ENCODE data around the gene KRT6C. TPM values are rescaled to one million over a fixed set of nuclear protein-coding genes. Genes with fewer than 3 reads are reported as not detected.
"Not testable (repeated sequence)": the region's sequence is repeated elsewhere in the genome, so short reads cannot be mapped to it uniquely, and the experiment has no call there.

KRT6C gene
- total RNA-seq, 1 experiment from 2014 or later = not detected

DNA sequence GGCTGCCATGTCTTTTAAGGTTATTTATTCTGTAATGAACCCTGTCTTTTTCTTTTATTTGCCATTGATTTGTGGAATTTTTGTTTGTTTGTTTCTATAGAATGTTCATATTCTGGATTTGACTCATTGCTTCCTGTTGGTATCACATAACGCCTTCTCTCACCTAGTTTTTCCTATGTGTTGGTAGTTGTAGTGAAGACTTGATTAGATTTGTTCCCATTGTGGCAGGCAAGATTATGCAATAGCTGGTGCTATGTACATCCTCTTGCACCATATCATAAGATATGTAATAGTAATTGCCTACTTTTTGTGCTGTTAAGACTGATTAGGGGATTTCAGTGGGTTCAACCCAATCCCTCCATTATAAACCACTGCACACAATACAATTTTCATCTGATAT, 17.8 kb downstream of the KRT6C start:
- DNase-seq (ENCODE audit: low read depth) = no peak

DNA sequence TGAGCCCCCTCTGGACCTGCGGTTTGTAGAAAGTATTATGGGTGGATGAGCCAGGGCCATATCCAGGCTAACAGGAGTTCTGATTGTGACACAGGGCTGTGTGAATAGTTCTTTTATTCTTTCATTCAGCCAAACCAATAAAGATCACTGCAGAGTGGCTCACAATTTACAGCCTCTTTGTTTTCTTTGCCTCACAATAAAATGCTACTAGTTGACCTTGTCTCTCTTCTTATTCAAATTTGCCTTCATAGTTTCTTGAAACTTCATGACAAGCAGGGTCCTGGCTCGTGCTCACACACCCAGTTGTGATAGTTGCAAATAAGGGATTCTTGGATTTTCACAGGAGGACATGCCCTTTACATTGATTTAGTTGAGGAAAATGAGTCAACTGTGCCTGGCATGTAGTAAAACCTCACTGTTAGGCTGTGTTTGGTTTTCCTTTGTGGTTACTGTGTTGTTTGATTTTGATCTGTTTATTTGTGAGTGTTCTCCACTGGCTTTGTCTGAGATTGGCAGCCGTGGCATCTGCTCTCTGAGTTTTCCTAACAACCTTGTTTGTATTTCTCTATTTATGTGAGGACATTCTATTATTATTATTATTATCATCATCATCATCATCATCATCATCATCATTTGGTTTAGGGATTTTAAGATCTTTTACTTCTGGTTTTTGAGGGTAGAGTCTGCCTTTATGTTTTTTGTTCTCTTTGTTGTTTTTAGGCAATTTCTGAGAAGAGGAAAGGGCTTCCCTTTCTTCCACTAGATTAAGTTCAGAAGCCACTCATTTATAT, 19.0 kb downstream of the KRT6C start:
- no peak for DNase-seq (ENCODE audit: low read depth)

DNA sequence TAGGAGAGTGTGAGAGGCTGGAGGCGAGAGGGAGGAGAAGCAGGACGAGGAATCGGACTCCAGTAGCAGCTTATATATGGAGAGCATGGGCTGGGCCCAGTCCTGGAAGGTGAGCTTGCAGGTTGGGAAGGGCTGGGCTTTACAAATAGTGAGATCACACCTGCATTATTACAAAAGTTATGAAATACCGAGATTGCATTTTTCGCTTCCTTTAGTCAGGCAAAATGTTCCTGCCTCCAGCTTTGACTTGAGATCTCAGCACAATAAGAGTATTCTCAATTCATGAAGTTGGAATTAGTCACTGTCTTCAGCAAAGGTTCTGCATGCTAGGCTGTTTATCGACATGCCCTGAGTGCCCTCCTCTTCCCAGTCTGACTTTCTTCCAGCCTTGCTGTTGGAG, 21.5 kb downstream of the KRT6C start, which contains the start of gene KRT6B:
TSS of gene KRT6B (minus strand) at position 46 of the 400 bp plus-strand sequence. CDS start 68 bp downstream, outside the sequence.
- DNase-seq (ENCODE audit: low read depth) = no peak

DNA sequence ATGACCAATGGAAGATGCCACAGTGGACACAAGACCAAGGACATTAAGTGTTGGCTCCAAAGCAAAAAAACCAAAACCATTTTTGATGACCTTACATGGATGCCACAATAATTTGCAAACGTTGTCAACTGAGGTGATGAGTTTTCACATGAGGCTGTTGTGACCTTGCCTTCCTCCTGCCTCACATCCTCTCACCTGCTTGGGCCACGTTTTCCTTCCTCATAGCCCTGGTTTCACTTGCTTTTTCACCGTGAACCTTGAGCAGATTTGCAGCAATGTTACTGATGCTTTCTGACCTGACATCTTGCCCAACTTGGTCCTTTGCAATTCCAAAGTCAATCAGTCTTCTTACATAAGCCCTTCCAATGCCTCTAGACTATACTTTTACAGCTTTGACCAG, 25.4 kb downstream of the KRT6C start:
- no peak for DNase-seq (ENCODE audit: low read depth)

- DNase-seq (ENCODE audit: low read depth) = not testable (repeated sequence)
These were observed 26.4 kb downstream of the KRT6C start for GRCh38 chr12:52447196-52447595.

- no peak for DNase-seq (ENCODE audit: low read depth)
These were observed 27.1 kb downstream of the KRT6C start for GRCh38 chr12:52446367-52447045.

DNA sequence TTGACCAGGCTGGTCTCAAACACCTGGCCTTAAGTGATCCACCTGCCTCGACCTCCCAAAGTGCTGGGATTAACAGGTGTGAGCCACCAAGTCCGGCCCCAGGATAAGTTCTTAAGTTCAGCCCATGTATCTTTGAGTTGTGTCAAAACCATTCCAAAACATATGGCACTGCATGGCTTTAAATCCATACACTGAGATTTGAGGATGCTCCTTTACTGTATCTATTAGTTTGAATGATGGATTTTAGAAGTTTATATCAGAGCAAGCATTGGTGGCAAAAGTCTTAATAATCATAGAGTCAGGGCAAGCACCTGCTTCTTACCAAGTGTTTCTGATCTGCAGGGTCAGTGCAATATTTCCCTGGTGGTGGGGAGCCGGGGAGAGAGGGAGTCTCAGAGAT, 27.7 kb downstream of the KRT6C start:
- no peak for DNase-seq (ENCODE audit: low read depth)

- DNase-seq (ENCODE audit: low read depth) = peak; percentile 5
These were observed 28.7 kb downstream of the KRT6C start for GRCh38 chr12:52444647-52445595.

DNA sequence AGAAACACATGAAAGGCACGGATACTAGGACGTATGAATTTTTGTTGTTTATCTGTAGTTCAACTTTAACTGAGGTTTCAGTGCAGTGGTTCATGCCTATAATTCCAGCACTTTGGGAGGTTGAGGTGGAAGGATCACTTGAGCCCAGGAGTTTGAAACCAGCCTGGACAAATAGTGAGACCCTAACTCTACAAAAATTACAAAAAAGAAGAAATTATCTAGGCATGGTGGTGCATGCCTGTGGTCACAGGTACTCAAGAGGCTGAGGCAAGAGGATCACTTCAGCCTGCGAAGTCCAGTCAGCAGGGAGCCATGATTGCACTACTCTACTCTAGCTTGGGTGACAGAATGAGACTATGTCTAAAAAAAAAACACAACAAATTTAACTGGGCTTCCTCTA, 29.6 kb downstream of the KRT6C start:
- no peak for DNase-seq (ENCODE audit: low read depth)

- DNase-seq (ENCODE audit: low read depth) = peak; percentile 57
These were observed 31.0 kb downstream of the KRT6C start for GRCh38 chr12:52442600-52443061.

- peak; percentile 5 for DNase-seq (ENCODE audit: low read depth)
These were observed 32.2 kb downstream of the KRT6C start for GRCh38 chr12:52441320-52441911.

- no peak for DNase-seq (ENCODE audit: low read depth)
These were observed 32.7 kb downstream of the KRT6C start for GRCh38 chr12:52440821-52441319.

- no peak for DNase-seq (ENCODE audit: low read depth)
These were observed 33.8 kb downstream of the KRT6C start for GRCh38 chr12:52439845-52440244.

DNA sequence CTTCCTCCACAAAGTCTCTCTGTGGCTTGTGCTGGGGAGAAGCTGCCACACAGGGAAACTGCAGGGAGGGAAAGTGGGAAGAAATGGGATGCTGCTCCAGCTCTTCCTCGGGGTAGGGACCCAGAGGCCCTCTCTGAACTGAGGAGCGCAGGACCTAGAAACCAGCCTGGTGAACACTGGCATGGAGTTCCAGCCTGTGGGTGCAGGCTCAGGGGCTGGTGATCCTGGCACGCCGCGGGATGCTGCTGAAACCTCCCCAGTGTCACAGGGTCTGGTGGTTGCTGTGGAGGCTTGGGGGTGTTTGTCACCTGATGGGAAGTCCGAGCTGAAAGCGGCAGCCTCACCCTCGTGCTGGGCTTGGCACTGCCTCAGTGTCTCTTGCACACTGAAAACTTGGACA, 34.2 kb downstream of the KRT6C start:
- DNase-seq (ENCODE audit: low read depth) = no peak

DNA sequence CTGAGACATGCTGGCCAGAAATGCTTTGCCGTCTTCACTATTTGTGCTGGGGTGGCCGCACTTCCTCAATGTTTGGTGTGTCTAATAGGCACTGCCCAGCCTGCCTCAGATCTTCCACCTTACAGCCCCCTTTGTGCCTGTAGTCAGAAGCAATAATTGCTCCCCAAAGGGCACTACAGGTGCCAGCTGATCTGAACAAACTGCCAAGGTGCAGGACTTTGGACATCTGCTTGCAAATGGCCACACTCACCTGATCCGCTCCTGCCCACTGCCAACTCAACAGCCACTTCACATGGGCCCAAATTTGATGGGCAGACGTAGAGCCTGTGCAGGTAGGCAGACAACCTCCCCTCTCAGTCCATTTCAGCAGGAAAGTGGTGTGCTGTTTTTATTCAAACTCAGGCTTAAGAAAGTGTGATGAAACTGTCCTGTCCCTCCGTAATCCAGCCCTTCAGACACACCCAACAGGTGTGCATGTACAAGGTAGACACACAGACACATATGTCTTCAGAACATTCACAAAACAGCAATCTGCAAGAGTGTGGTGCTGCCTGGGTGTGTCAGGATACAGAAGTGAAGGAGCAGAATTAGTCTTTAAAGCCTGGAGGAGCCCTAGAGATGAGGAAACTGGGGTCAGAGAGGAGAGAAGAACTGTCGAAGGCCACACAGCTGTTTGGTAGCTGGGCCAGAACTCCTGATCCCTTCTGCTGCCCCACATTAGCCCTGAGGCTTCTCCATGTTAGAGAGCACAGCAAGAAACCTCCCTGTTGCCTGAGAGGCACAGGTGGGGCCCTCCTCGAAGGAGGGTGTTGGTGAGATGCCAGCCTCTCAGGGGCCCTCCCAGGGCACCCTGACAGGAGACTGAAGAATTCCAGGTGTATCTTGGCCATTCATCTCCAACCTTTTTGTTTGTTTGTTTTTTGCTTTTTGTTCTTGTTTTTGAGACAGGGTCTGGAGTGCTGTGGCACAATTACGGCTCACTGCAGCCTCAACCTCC, 35.0 kb downstream of the KRT6C start:
- DNase-seq (ENCODE audit: low read depth) = no peak

DNA sequence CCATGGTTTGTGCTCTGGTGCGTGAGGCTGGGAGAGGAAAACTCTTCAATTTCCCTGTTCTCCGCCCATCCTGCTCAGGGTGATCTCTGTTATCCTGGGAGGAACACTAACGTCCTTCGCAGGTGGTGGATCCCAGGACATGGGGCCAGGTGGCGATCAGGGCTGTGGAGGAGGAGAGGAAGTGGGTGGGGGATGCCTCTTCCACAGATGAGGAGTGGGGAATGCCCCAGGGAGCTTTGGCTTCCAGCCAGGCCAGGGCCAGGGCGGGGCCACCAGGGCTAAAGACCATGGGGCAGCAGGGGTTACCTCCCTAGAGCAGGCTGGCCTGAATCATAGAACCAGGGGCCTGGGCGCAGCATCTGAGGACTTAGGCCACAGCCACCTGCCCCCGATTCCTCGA, 36.1 kb downstream of the KRT6C start:
- DNase-seq (ENCODE audit: low read depth) = no peak

DNA sequence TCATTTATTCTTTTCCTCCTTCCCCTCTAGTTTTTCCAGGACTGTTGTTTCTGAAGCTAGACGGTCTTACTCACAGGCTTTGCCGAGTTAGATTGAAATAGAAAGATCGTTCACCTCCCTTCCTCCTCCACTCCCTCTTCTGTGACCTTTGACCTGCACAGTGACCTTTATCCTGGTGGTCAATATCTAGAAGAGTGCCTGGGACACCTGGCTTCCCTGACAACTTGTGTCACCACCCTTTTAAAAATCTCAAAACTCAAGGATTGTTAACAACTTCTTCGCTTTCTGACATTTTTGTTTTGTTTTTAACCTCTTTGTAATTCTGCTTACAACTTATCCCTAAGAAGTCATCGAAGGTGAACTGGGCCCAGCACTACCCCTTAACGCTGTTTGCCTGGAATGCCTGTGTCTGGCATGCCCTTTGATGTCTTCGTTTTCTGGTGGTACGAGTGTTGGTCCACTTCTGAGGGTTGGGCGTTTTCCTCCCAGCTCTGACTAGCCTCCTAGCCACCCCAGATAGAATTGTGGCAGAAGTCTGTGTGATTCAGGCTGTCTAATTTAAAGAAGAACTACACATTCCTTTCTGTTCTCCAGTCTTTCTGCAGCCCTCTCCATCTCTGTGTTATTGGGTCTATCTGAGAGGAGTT, 36.7 kb downstream of the KRT6C start:
- DNase-seq (ENCODE audit: low read depth) = no peak

DNA sequence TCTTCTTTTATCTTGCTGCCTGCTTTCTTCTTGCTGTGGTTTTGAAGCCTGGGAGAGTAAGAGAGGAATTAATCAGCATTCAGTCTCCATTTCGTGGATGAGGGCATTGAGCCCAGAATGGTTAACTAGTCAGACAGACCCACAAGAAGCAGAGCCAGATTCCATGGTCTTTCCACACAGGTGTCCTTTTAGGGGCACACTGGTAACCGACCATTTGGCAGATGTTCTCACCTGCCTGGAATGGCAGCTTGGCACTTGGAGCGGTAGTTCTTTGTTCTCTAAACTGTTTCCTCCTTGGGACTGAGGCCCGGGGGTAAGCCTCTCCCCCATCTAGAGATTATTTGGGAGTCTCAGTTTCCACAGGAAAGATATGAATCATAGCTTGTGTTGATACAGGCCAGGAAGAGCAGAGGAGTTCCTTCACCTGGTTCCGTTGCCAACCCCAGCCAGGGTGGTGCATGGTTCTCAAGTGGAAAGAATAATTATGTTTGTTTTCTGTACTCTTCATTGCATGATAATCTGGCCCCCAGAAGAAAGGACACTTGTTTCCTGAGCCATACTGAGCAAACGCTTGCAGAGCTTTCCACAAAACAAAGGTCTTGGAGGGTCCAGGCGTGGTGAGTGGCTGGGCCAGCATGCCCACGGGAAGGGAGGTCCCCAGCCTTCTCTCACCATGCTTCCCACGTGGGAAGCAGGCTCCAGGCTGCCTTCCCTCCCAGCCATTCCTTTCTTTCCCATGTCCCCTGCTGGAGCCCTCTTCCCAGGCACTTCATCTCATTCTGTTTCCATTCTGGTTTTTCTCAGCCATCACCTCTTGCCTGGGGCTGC, 37.4 kb downstream of the KRT6C start:
- DNase-seq (ENCODE audit: low read depth) = peak; percentile 7

GRCh38 chr12:52435659-52435999, 38.0 kb downstream of the KRT6C start:
- no peak for DNase-seq (ENCODE audit: low read depth)
